ENCODE results near the gene PPA2.
"Not testable (repeated sequence)": the region's sequence is repeated elsewhere in the genome, so short reads cannot be mapped to it uniquely, and the experiment has no call there.

Gene PPA2

DNA sequence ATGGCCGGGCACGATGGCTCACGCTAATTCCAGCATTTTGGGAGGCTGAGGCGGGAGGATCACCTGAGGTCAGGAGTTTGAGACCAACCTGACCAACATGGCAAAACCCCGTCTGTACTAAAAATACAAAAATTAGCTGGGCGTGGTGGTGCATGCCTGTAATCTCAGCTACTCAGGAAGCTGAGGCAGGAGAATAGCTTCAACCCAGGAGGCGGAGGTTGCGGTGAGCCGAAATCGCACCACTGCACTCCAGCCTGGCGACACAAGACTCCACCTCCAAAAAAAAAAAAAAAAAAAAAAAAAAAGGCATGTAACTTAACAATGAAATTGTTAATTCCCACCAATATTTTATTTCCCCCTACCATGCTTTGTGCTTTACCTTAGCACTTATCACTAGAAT lies 15.3 kb downstream of the PPA2 start:
- DNase-seq: not testable (repeated sequence)

- no peak for DNase-seq
Measured at GRCh38 chr4:105458001-105458400, 15.9 kb downstream of the PPA2 start.

- DNase-seq: no peak
Measured at GRCh38 chr4:105455998-105456397, 17.9 kb downstream of the PPA2 start.

DNA sequence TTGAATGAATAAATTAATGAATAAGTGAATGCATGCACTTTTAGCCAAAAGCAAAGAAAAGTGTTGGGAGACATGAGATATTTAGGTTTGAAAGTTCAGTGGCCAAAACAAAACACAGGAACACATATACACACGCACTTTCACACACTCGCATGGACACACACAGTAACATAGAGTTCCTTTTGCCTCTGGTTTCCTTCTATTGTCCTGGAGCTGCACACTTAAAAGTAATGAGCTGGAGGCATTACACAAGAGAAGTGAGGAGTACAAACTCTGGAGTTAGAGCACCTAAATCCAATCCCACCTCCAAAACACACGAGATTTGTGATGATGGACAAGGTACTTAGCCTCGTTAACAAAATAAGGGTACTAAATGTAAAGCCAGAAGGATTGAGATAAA lies 18.7 kb downstream of the PPA2 start:
- DNase-seq: no peak

DNA sequence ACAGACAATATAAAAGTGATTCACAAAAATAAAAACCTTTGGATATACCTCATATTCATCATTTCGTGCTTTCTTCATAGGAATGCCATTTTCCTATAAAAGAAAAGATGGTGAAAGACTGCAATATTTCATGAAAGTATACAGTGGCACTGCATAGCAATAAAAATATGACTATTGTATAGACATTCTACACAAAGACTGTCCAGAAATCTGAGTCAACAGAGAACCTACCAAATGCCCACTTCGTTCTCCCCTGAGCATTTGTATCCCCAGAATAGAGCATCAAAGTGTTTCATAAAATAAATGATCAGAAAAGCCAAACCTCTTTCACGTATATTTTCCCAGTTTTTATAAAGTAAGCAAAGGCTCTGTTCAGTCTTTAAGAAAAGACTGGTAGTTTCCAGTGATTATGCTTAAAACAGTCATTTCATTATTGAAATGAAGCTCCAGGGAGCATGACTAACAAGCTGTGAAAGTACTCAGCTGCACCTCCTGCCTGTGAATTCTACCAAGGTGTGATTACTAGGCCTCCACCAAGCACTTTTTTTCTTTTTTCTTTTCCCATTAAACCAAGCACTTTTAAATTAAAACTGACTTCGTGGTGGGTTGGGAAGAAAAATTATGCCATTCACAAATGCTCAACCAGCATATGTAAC lies 20.2 kb downstream of the PPA2 start:
- no peak for DNase-seq

DNA sequence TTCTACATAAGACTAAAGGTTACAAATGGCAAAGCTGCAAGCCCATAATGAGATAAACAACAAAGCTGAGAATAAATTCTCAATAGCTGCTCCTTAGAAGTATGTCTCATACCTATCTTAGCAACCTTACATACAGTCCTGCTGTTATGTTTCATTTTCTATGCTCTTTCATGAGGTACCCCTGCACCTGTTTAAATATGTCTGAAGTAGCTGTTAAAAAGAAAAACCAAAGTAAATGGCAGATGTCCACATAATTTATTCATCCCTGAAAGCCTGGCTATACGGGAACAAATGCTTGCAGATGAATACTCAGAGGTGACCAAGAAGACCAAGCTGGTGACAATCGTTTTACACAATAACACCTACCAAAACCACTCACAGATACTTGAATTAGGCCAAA lies 22.5 kb downstream of the PPA2 start:
- DNase-seq: no peak

GRCh38 chr4:105440890-105441289 lies 33.0 kb downstream of the PPA2 start:
- no peak for DNase-seq

DNA sequence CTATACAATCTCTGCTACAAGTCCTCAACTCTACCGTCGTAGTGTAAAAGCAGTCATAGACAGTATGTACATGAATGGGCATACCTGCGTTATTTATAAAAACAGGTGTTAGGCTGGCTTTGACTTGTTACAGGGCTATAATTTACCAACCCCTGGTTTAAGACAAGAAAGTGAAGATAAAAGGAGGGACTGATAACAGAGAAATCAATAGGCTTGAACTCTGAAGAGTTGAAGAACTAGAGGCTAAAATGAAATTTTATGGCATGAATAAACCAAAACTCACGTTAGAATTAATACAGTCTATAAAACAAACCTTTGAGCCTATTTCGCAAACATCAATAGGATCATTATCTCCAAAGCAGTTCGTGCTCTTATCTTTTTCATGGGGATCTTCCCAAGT lies 36.2 kb downstream of the PPA2 start:
- DNase-seq: no peak

DNA sequence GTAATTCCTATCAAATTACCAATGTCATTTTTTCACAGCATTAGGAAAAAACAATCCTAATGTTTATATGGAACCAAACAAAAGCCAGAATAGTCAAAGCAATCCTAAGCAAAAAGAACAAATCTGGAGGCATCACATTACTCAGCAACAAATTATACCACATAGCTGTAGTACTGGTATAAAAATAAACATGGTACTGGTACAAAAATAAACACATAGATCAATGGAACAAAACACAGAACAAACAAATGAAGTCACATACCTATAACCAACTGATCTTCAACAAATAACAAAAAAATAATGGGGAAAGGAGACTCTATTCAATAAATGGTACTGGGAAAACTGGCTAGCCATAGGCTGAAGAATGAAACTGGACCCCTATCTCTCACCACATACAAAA lies 37.4 kb downstream of the PPA2 start:
- no peak for DNase-seq

DNA sequence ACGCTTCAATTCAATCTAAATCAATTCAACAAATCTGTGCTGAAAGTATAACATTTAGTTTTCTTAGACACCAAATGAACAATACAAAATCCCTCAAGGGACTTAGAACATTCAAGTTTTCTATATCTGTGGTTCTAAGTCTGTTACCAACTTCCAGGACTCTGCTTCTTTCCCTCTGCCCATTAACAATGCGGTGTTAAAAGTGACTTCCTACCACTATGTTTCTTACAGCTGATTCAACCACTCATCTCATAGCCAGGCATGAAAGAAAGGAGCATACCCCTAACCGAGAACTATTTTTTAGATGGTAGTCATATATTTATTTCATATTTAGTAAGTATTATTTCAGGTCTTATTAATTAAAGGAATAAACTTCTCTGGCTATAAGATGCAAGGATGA lies 38.9 kb downstream of the PPA2 start:
- no peak for DNase-seq

- DNase-seq: no peak
Measured at GRCh38 chr4:105433421-105433820, 40.4 kb downstream of the PPA2 start.

- no peak for DNase-seq
Measured at GRCh38 chr4:105432438-105432837, 41.4 kb downstream of the PPA2 start.

DNA sequence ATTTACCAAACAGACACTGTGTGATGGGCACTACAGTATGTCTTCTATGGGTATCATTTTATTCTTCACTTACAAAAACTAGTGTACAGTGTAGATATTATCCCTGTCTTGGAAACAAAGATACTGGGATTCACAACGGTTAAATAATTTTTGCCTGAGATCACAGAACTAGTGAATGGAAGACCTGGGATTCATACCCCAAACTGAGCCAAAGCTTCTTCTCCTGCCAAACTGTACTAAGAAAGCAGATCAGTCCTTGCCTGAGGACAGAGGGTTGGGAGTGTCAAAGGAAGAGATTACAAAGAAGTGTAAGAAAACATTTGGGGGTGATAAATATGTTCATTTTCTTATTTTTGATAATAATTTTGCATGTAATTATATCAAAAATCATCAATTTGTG lies 43.1 kb downstream of the PPA2 start:
- no peak for DNase-seq

GRCh38 chr4:105426187-105426897 lies 47.5 kb downstream of the PPA2 start:
- DNase-seq: no peak

DNA sequence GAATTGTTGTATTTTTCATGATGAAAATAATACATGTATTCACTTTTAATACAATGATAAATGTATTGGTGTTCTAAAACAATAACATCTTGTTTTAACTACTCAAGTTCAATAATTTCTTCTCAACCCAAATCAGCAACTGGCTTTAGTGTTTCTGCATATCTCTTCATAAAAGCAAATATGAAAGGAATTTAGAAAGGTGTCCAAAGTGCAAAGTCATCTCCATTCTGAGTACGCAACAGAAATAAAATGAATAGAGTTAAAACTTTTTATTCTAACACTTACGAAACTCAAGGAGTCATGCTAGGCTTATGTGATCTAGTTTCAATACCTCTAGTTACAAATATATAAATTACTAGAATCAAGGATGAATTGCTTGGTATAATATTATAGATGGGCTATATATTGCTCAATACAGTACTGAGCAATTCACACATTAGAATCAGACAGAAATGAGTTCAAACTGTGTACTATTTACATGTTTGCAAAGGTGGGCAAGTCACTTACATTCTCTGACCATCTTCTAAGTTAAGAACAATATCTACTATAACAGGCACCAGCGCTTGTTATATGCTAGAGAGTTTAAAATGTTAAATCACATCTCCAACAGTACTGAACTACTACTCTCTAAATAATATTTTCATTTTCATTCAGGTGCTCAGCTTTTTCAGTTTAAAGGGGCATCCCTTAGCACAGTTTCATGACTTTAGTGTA lies 51.5 kb downstream of the PPA2 start:
- DNase-seq: no peak

DNA sequence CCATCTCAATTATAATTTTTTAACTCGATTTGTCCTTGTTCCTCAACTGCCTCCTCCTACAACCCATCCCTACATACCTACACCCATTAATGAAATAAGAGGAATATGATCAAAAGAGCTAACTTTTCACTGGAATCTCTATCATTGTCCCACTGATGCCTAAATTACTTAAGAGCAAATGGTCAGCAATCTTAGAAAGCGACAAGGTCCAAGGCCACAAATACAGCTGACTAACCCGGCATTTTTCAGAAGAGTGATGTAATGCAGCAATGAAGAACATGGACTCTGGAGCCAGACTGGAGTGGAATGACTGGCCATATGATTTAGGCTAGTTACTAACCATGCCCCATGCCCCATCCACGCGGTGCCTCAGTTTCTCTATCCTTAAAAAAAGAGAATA lies 56.2 kb downstream of the PPA2 start:
- no peak for DNase-seq

DNA sequence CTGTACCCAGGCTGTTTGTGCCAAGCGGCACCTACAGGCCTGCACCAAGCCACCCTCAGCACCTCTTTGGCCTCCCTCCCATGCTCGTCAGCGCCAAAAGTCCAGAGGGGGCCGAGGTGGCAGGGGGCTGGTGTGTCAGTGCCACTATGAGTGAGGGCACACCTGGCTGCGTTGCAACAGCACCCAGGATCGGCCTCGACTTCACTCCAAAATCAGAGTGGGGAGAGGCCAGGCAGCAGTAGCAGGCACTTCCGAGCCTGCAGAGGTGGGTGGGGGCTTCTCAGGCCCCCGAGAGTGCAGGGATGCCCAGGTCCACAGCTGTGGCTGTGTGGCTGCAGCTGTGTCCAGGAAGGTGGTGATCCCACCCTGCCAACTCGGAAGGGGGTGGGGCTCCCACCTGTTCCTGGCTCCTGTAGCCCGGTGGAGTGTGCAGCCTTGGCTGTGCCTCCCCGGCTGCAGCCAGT lies 58.5 kb downstream of the PPA2 start:
- no peak for DNase-seq

GRCh38 chr4:105414316-105414715 lies 59.5 kb downstream of the PPA2 start:
- DNase-seq: no peak

DNA sequence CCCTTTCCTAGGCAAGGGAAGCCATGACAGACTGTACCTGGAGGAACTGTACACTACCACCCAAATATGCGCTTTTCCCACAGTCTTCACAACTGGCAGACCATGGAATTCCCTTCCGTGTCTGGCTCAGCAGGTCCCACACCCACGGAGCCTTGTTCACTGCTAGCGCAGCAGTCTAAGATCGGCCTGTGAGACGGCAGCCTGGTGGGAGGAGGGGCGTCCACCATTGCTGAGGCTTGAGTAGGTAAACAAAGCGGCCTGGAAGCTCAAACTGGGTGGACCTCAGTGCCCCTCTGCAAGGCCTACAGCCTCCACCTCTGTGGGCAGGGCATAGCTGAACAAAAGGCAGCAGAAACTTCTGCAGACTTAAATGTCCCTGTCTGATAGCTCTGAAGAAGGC lies 64.7 kb downstream of the PPA2 start:
- not testable (repeated sequence) for DNase-seq

DNA sequence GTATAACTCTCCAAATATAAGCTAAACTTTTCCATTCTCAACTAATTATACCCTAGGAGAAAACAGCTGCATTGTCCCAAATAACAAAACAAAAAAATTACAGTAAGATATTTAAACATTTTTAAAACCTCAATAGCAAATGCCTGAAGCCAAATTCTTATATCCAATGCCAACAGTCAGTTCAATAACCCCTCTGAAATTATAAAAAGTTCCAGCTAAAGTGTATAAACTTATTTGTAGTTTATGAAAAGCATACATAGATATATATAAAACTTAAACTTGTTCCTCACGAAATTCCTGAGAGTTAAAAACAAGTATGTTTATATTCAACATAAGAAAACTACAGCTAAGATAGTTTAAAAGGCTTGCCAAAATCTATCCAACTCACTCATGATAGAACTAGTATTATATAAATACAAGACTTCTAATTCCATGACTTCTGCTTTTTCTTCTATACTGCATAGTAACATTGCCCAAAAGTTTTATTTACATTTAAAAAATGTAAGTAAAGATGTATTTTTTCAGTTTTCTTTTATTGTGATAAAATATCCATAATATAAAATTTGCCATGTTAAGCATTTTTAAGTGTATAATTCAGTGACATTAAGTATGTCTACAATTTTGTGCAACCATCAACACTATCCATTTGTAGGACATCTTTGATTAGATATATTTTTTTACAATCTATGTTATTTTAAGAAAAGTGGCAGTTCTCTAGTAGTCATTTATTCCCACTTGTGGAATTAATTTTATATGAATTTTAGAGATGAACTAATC lies 72.8 kb downstream of the PPA2 start:
- DNase-seq: no peak

DNA sequence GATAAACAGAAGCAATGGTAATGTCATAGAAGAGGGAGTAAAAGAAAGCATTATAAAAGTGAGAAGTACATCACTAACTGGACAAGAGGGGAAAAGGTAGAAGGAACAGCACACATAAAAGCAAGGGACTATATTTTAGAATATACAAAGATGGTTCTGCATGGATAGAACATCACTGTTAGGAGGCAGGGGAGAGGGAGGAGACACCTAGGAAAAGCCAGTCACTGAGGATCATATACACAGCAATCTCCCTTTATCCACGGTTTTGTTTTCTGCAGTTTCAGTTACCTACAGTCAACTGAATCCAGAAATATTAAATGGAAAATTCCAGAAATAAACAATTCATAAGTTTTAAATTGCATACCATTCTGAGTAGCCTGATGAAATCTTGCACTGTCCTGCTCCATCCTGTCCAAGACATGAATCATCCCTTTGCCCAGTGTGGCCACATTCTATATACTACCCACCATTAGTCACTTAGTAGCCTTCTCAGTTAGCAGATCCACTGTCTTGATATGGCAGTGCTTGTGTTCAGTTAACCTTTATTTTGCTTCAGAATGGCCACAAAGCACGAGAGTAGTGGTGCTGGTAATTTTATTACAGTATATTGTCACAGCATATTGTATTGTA lies 74.2 kb downstream of the PPA2 start:
- no peak for DNase-seq

DNA sequence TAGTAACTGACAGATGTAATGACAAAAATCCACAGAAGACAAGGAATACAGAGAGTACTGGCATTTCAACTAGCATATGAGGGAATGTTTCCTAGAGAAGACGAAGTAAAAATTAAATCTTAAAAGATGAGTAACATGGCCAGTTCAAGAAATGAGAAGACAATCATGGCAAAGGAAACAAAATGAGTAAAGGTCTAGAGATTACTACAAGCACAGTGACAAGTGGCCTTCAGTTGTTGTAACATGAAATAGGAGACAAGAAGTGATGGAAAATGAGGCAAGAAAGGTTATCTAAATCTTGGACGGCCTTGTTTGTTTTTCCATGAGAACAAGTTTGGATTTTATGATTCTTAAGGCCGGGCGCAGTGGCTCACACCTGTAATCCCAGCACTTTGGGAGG lies 81.0 kb downstream of the PPA2 start:
- DNase-seq: no peak

DNA sequence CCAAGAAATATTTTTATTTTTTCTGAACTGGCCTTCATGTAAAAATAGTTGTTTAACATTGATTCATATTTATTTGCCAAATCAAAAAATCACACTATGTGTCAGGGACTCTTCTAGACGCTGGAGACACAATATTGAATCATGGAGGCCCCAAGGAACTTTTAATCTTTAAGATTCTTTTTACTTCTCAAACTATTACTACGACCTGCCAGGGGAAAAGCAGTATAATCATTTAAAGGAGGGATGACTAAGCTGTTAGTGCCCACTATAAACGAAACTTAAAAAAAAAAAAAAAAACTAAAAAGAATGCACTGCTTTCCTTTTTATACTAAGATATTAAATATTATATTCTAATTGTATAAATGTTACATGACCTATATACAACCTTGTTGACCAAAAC lies 84.7 kb downstream of the PPA2 start:
- DNase-seq: no peak
